Measurements from ENCODE around the gene ZMYND15. TPM values are rescaled to one million over a fixed set of nuclear protein-coding genes. Genes with fewer than 3 reads are reported as not detected.

ZMYND15 gene
- total RNA-seq, 4 donors from 2014 or later: 0.31 to 1.2 (median 0.67) TPM; not detected in 1

GRCh38 chr17:4742133-4742532 is 2.5 kb downstream of the ZMYND15 start:
- Histone ChIP-seq H3K27me3 (peaks cover 37% of the 10 kb centered on the region), H3K4me3 (no peak overlapping the region), H3K27ac (no peak overlapping the region), H3K9me3 (no peaks in the 10 kb centered on the region), H3K36me3 (no peaks in the 10 kb centered on the region), H3K4me1 (peaks cover 0 to 30% (median 2%) of the 10 kb centered on the region in 3 donors)
- 93% methylated on average over 5 of the region's 9 CpGs; no CpG with 5 or more reads in 1 of the 2 donors for WGBS, 2 donors (ENCODE audit: low coverage in 1 of 2)
- ATAC-seq: no peak
- TF ChIP-seq POLR2A (IDR thresholded peaks at IDR 0.05) (no peak), CTCF (IDR thresholded peaks at IDR 0.05) (no peak), POLR2AphosphoS5 (IDR thresholded peaks at IDR 0.05) (no peak), EP300 (IDR thresholded peaks at IDR 0.05) (no peak)

DNA sequence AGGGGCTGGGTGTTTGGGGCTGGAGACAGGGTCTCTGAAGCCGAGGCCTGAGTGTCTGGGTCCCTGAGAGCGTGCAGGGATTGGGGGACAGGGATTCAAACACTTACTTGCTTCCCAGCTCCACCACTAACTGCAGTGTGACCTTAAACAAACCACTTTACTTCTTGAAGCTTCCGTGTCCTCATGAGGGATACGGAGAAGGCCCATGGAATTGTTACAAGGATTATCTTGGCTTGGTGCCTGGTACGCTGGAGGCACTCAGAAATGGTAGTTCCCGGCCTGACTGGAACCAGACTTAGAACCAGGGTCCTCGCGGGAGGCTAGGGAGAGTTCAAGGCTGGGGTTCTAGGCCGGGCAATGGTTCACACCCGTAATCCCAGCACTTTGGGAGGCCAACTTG is 3.0 kb downstream of the ZMYND15 start:
- no peak for ATAC-seq
- no peaks in the 10 kb centered on the region for H3K36me3 ChIP-seq
- no peak overlapping the region for H3K27ac ChIP-seq
- H3K27me3 ChIP-seq: peaks cover 37% of the 10 kb centered on the region
- H3K9me3 ChIP-seq: no peaks in the 10 kb centered on the region
- H3K4me1 ChIP-seq: peaks cover 0 to 30% (median 2%) of the 10 kb centered on the region in 3 donors
- TF ChIP-seq EP300 (IDR thresholded peaks at IDR 0.05) (no peak), POLR2AphosphoS5 (IDR thresholded peaks at IDR 0.05) (no peak), CTCF (IDR thresholded peaks at IDR 0.05) (no peak), POLR2A (IDR thresholded peaks at IDR 0.05) (no peak)
- 68% methylated on average over 6 of the region's 10 CpGs; no CpG with 5 or more reads in 1 of the 2 donors for whole genome bisulfite sequencing, 2 donors (ENCODE audit: low coverage in 1 of 2)
- H3K4me3 ChIP-seq: no peak overlapping the region

DNA sequence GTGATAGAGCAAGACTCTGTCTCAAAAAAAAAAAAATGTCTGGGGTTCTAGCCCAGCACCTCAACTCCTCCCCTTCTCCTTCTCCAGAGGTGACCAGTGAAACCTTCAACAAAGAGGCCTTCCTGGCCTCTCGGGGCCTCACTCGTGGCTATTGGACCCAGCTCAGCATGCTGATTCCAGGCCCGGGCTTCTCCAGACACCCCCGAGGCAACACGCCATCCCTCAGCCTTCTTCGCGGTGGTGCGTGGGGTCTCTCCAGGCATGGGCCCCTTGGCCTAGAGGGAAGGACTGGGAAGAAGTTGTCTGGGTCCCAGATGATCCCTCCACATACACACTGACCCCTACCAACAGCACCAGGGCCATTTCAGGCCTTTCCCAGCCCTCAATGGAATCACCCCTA is 3.6 kb downstream of the ZMYND15 start:
- ATAC-seq: no peak
- Histone ChIP-seq H3K4me1 (peaks cover 0 to 31% (median 2%) of the 10 kb centered on the region in 3 donors), H3K36me3 (no peaks in the 10 kb centered on the region), H3K27me3 (peaks cover 41% of the 10 kb centered on the region), H3K9me3 (no peaks in the 10 kb centered on the region), H3K27ac (no peak overlapping the region), H3K4me3 (no peak overlapping the region)
- 100% methylated on average over 3 of the region's 8 CpGs; no CpG with 5 or more reads in 1 of the 2 donors for WGBS, 2 donors (ENCODE audit: low coverage in 1 of 2)
- TF ChIP-seq POLR2AphosphoS5 (IDR thresholded peaks at IDR 0.05): no peak
- no peak for TF ChIP-seq POLR2A (IDR thresholded peaks at IDR 0.05)
- TF ChIP-seq CTCF (IDR thresholded peaks at IDR 0.05): no peak
- TF ChIP-seq EP300 (IDR thresholded peaks at IDR 0.05): no peak

- Histone ChIP-seq H3K27ac (no peak overlapping the region), H3K4me3 (no peak overlapping the region), H3K9me3 (no peaks in the 10 kb centered on the region), H3K4me1 (peaks cover 0 to 27% (median under 1%) of the 10 kb centered on the region in 3 donors), H3K27me3 (peaks cover 48% of the 10 kb centered on the region), H3K36me3 (no peaks in the 10 kb centered on the region)
- no peak for ATAC-seq
- 79 to 92% methylated on average over 4 to 7 of the region's 9 CpGs for WGBS, 2 donors (ENCODE audit: low coverage in 1 of 2)
- no peak for TF ChIP-seq POLR2AphosphoS5 (IDR thresholded peaks at IDR 0.05)
Measured at GRCh38 chr17:4743898-4744297, 4.3 kb downstream of the ZMYND15 start.

- no peak for TF ChIP-seq POLR2A (IDR thresholded peaks at IDR 0.05)
- no peak for TF ChIP-seq POLR2AphosphoS5 (IDR thresholded peaks at IDR 0.05)
- no peak for TF ChIP-seq EP300 (IDR thresholded peaks at IDR 0.05)
- no peak for TF ChIP-seq CTCF (IDR thresholded peaks at IDR 0.05)
Measured at GRCh38 chr17:4744999-4745969, 5.7 kb downstream of the ZMYND15 start.

More at GRCh38 chr17:4744999-4745969, 5.7 kb downstream of the ZMYND15 start:
- ATAC-seq: peak; percentile 26
- peaks cover 62% of the 10 kb centered on the region for H3K27me3 ChIP-seq
- no peak overlapping the region for H3K27ac ChIP-seq
- 6 to 16% methylated on average over 3 to 7 of the region's 51 CpGs for WGBS, 2 donors (ENCODE audit: low coverage in 1 of 2)
- no peaks in the 10 kb centered on the region for H3K9me3 ChIP-seq
- no peak overlapping the region for H3K4me3 ChIP-seq
- H3K4me1 ChIP-seq: peaks cover 0 to 18% (median 0%) of the 10 kb centered on the region in 3 donors
- no peaks in the 10 kb centered on the region for H3K36me3 ChIP-seq
